HCT116 (cell line): Measurements from ENCODE around the gene KIF26B. TPM values are rescaled to one million over a fixed set of nuclear protein-coding genes. Genes with fewer than 3 reads are reported as not detected.

ENCODE experiments used
- ATAC-seq: fragments of 200-7000 bp; cut with Tn5 transposase; 2 replicates; pipeline ENCODE4 v1.9.1; 2020; ENCODE audit warnings: mild to moderate bottlenecking, moderate library complexity
- BruUV-seq: library from RNA; stranded (reverse); fragments of 400-500 nt; replicated peaks from 2 replicates; lab custom pipeline; 2021; lab: Mats Ljungman, UMichigan
- CTCF ChIA-PET: fragments of 300-600 bp; sonication (Branson Sonifier 250); formaldehyde crosslinking; loops from one replicate; lab custom pipeline; 2021; ENCODE audit warnings: antibody characterized with exemption; lab: Charles Lee
- POLR2A ChIA-PET: fragments of 300-600, 350-600 bp; sonication (Branson Sonifier 250); formaldehyde crosslinking; loops from one replicate; lab custom pipeline; 2021; ENCODE audit warnings: antibody characterized with exemption; lab: Charles Lee
- RAD21 ChIA-PET, 2 experiments: fragments of 300-600 bp; sonication (Branson Sonifier 250); formaldehyde crosslinking; loops; one replicate each; lab custom pipeline; 2023; ENCODE audit warnings: low total read pairs in 2 of 2; ENCODE audit not compliant: uncharacterized antibody in 2 of 2, unreplicated experiment in 2 of 2, low non-redundant PET in 1 of 2; lab: Charles Lee
- DNase-seq: peaks from one replicate; pipeline ENCODE4 v3.0.0-alpha.2; 2010; ENCODE audit warnings: low read depth, low spot score
- H2AFZ ChIP-seq: fragments of 200-600 bp; shearing (Covaris generic), sonication (generic); 2 replicates; pipeline ENCODE4 v1.6.1; 2017; ENCODE audit warnings: low read depth, mixed run types, mixed read lengths, antibody characterized with exemption, low read length; ENCODE audit not compliant: poor library complexity, severe bottlenecking
- H3K27ac ChIP-seq: 2 replicates; pipeline ENCODE4 v1.5.1; 2012; ENCODE audit warnings: low read depth, low read length
- H3K27me3 ChIP-seq: fragments of 200-600 bp; sonication (generic); 2 replicates; pipeline ENCODE4 v1.6.1; 2016; ENCODE audit warnings: mixed run types, low read length, mixed read lengths; ENCODE audit not compliant: insufficient read depth
- H3K36me3 ChIP-seq, 2 experiments: fragments of 200-500 bp in 1 of 2; fragments of 200-600 bp in 1 of 2; sonication (Bioruptor generic) in 1 of 2; sonication (generic) in 1 of 2; 2 replicates each; pipeline versions ENCODE4 v1.5.1 to v1.6.1; 2014 to 2016; ENCODE audit warnings: low read length in 2 of 2, inconsistent platforms in 1 of 2, mixed read lengths in 1 of 2, mixed run types in 1 of 2; ENCODE audit not compliant: insufficient read depth in 2 of 2, control insufficient read depth in 1 of 2
- H3K4me1 ChIP-seq, 2 experiments: fragments of 200-600 bp in 1 of 2; sonication (generic) in 1 of 2; 2 replicates each; pipeline versions ENCODE4 v1.5.1 to v1.6.1; 2012 to 2017; ENCODE audit warnings: low read length in 2 of 2, inconsistent platforms in 1 of 2, mild to moderate bottlenecking in 1 of 2, mixed read lengths in 1 of 2, mixed run types in 1 of 2, moderate library complexity in 1 of 2; ENCODE audit not compliant: insufficient read depth in 2 of 2, control insufficient read depth in 1 of 2
- H3K4me2 ChIP-seq: fragments of 200-600 bp; sonication (generic); 2 replicates; pipeline ENCODE4 v1.6.1; 2017; ENCODE audit warnings: mixed run types, low read length, mixed read lengths
- H3K4me3 ChIP-seq, 2 experiments: fragments of 200-600 bp in 1 of 2; sonication (generic) in 1 of 2; replicated peaks in 1 of 2; 2 replicates each; pipeline ENCODE4 v1.5.1; 2011 to 2016; ENCODE audit warnings: low read length in 2 of 2, control low read depth in 1 of 2, low read depth in 1 of 2, mild to moderate bottlenecking in 1 of 2, mixed read lengths in 1 of 2, mixed run types in 1 of 2
- H3K79me2 ChIP-seq: fragments of 200-600 bp; sonication (generic); 2 replicates; pipeline ENCODE4 v1.6.1; 2017; ENCODE audit warnings: mild to moderate bottlenecking, mixed run types, low read length, moderate library complexity, mixed read lengths; ENCODE audit not compliant: insufficient read depth
- H3K9ac ChIP-seq: fragments of 200-600 bp; sonication (generic); 2 replicates; pipeline ENCODE4 v1.6.1; 2016; ENCODE audit warnings: low read length, mixed read lengths
- H3K9me2 ChIP-seq: fragments of 200-600 bp; sonication (generic), shearing (Covaris generic); 2 replicates; pipeline ENCODE4 v1.6.1; 2017; ENCODE audit warnings: mixed run types, mild to moderate bottlenecking, moderate library complexity; ENCODE audit not compliant: insufficient read depth
- H3K9me3 ChIP-seq, 2 experiments: fragments of 200-500 bp in 1 of 2; fragments of 200-600 bp in 1 of 2; sonication (Bioruptor generic) in 1 of 2; sonication (generic) in 1 of 2; 2 replicates each; pipeline ENCODE4 v1.6.1; 2014 to 2017; ENCODE audit warnings: low read length in 2 of 2, mixed read lengths in 2 of 2, inconsistent platforms in 1 of 2, low read depth in 1 of 2, mild to moderate bottlenecking in 1 of 2, mixed run types in 1 of 2, moderate library complexity in 1 of 2; ENCODE audit not compliant: control insufficient read depth in 1 of 2, insufficient read depth in 1 of 2
- H4K20me1 ChIP-seq: fragments of 200-600 bp; sonication (generic), shearing (Covaris generic); 2 replicates; pipeline ENCODE4 v1.6.1; 2017; ENCODE audit warnings: mixed run types, mild to moderate bottlenecking, moderate library complexity; ENCODE audit not compliant: insufficient read depth
- ATF3 ChIP-seq: IDR thresholded peaks from 2 replicates; pipeline ENCODE4 v1.6.1; 2012
- CBX3 ChIP-seq: IDR thresholded peaks from 2 replicates; pipeline ENCODE4 v1.6.1; 2012; ENCODE audit warnings: low read depth
- EGR1 ChIP-seq: IDR thresholded peaks from 2 replicates; pipeline ENCODE4 v1.6.1; 2012; ENCODE audit warnings: low read depth
- EZH2 ChIP-seq: fragments of 200-600 bp; sonication (generic); IDR thresholded peaks from 2 replicates; pipeline ENCODE4 v1.6.1; 2017; ENCODE audit warnings: antibody characterized with exemption, mixed run types
- EZH2phosphoT487 ChIP-seq: fragments of 200-600 bp; IDR thresholded peaks from 2 replicates; pipeline ENCODE4 v1.6.1; 2018; ENCODE audit warnings: antibody characterized with exemption, borderline replicate concordance
- FOSL1 ChIP-seq: IDR thresholded peaks from 2 replicates; pipeline ENCODE4 v1.6.1; 2012; ENCODE audit warnings: low read depth
- JUND ChIP-seq: IDR thresholded peaks from 2 replicates; pipeline ENCODE4 v1.6.1; 2012
- POLR2AphosphoS5 ChIP-seq: IDR thresholded peaks from 2 replicates; pipeline ENCODE4 v1.6.1; 2011; ENCODE audit warnings: mild to moderate bottlenecking, low read depth, low read length, moderate library complexity
- RAD21 ChIP-seq: IDR thresholded peaks from 2 replicates; pipeline ENCODE4 v1.6.1; 2012; ENCODE audit warnings: low read depth, mild to moderate bottlenecking
- SIN3A ChIP-seq: IDR thresholded peaks from 2 replicates; pipeline ENCODE4 v1.6.1; 2012; ENCODE audit warnings: low read depth
- SP1 ChIP-seq: IDR thresholded peaks from 2 replicates; pipeline ENCODE4 v1.6.1; 2012; ENCODE audit warnings: low read depth
- SRF ChIP-seq: IDR thresholded peaks from 2 replicates; pipeline ENCODE4 v1.6.1; 2012; ENCODE audit warnings: low read depth
- TCF7L2 ChIP-seq: IDR thresholded peaks from 2 replicates; pipeline ENCODE4 v1.7.0; 2011; ENCODE audit warnings: borderline replicate concordance, inconsistent platforms; ENCODE audit not compliant: insufficient read depth, insufficient read length; ENCODE audit errors: extremely low read depth
- ZFX ChIP-seq: fragments of 450-650 bp; IDR thresholded peaks from 2 replicates; pipeline ENCODE4 v1.6.1; 2017
- ZNF274 ChIP-seq: fragments of 200-500 bp; sonication (Bioruptor generic); IDR thresholded peaks from 2 replicates; pipeline ENCODE4 v1.6.1; 2014; ENCODE audit warnings: mild to moderate bottlenecking, low read depth, low read length, inconsistent platforms
- intact Hi-C: fragments of 100-400 bp; cut with micrococcal nuclease; formaldehyde crosslinking; loops from 2 replicates; pipeline ENCODE4 v1.10.0; 2022
- total RNA-seq: library from RNA; stranded (reverse); gene quantifications from one replicate; pipeline ENCODE4 v1.2.1, GENCODE V29; 2021; ENCODE audit not compliant: unreplicated experiment
- TF ChIP-seq, protein P1 (sequence below): IDR thresholded peaks from 2 replicates; pipeline ENCODE4 v1.6.1; 2011; ENCODE audit warnings: mild to moderate bottlenecking, low read length, moderate library complexity; ENCODE audit not compliant: insufficient replicate concordance; ENCODE audit errors: extremely low read depth
- TF ChIP-seq, protein P2 (sequence below): IDR thresholded peaks from 2 replicates; pipeline ENCODE4 v1.6.1; 2012

The KIF26B gene
- total RNA-seq, 1 experiment from 2014 or later, result 0.49 TPM

- H3K9me2 ChIP-seq, result no peaks in the 10 kb centered on the region
- no peaks in the 10 kb centered on the region for H3K79me2 ChIP-seq
- H3K4me1 ChIP-seq, result no peaks in the 10 kb centered on the region
- no peak overlapping the region for H2AFZ ChIP-seq
- intact Hi-C loops, result no loop called here
- no peak overlapping the region for H3K4me2 ChIP-seq
- ChIA-PET POLR2A (no interaction called here), CTCF (no interaction called here), RAD21 (no interaction called here)
- ATAC-seq (no peak), DNase-seq (no peak)
- no peaks in the 10 kb centered on the region for H3K36me3 ChIP-seq
- no TSS peak for BruUV-seq
- H3K9me3 ChIP-seq, result no peaks in the 10 kb centered on the region
- H3K27me3 ChIP-seq, result peaks cover 19% of the 10 kb centered on the region; the same call in 1 of the 2 replicates
- H3K9ac ChIP-seq, result no peak overlapping the region
- H3K4me3 ChIP-seq, result no peak overlapping the region
- no peaks in the 10 kb centered on the region for H4K20me1 ChIP-seq
- TF ChIP-seq SIN3A (no peak), EZH2 (no peak), TCF7L2 (no peak), RAD21 (no peak), SRF (no peak)
- TF ChIP-seq, protein P1, sequence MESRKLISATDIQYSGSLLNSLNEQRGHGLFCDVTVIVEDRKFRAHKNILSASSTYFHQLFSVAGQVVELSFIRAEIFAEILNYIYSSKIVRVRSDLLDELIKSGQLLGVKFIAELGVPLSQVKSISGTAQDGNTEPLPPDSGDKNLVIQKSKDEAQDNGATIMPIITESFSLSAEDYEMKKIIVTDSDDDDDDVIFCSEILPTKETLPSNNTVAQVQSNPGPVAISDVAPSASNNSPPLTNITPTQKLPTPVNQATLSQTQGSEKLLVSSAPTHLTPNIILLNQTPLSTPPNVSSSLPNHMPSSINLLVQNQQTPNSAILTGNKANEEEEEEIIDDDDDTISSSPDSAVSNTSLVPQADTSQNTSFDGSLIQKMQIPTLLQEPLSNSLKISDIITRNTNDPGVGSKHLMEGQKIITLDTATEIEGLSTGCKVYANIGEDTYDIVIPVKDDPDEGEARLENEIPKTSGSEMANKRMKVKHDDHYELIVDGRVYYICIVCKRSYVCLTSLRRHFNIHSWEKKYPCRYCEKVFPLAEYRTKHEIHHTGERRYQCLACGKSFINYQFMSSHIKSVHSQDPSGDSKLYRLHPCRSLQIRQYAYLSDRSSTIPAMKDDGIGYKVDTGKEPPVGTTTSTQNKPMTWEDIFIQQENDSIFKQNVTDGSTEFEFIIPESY, result no peak
- TF ChIP-seq, protein P2, sequence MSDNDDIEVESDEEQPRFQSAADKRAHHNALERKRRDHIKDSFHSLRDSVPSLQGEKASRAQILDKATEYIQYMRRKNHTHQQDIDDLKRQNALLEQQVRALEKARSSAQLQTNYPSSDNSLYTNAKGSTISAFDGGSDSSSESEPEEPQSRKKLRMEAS, result no peak
- H3K27ac ChIP-seq, result no peak overlapping the region
These were observed 111.3 kb downstream of the KIF26B start for GRCh38 chr1:245266105-245266504.

DNA sequence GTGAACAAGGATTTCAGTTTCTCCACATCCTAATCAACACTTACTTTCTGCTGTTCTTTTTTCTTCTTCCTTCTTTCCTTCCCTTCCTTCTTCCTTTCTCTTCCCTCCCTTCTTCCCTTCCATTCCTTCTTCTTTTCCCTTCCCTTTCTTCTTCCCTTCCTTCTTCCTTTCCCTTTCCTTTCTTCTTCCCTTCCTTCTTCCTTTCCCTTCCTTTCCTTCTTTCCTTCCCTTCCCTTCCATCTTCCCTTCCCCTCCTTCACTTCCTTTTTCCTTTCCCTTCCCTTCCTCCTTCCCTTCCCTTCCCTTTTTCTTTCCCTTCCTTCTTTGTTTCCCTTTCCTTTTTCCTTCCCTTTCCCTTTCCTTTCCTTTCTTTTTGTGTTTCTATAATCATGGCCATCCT is 115.3 kb downstream of the KIF26B start:
- no peaks in the 10 kb centered on the region for H3K36me3 ChIP-seq
- no peaks in the 10 kb centered on the region for H4K20me1 ChIP-seq
- no peak overlapping the region for H3K27ac ChIP-seq
- 0 out of 2 replicates have a peak, but pooled peaks cover 9% of the 10 kb centered on the region for H3K27me3 ChIP-seq
- no peaks in the 10 kb centered on the region for H3K9me3 ChIP-seq
- H2AFZ ChIP-seq, result no peak overlapping the region
- H3K9me2 ChIP-seq, result no peaks in the 10 kb centered on the region
- BruUV-seq, result no TSS peak
- H3K4me1 ChIP-seq, result no peaks in the 10 kb centered on the region
- intact Hi-C loops, result loop anchor here (10.0 kb wide), 1 partner anchor 195 kb away; no protein-coding TSS in a partner anchor
- ChIA-PET RAD21 (no interaction called here), CTCF (no interaction called here), POLR2A (no interaction called here)
- H3K4me3 ChIP-seq, result no peak overlapping the region
- H3K79me2 ChIP-seq, result no peaks in the 10 kb centered on the region
- no peak overlapping the region for H3K4me2 ChIP-seq
- no peak overlapping the region for H3K9ac ChIP-seq
- ATAC-seq (no peak), DNase-seq (no peak)
- TF ChIP-seq SP1 (no peak), SRF (no peak), JUND (no peak), CBX3 (no peak), ATF3 (no peak), POLR2AphosphoS5 (no peak), ZFX (no peak), TCF7L2 (no peak), EZH2phosphoT487 (no peak), EZH2 (no peak), FOSL1 (no peak), ZNF274 (no peak), EGR1 (no peak)
- TF ChIP-seq, protein P1, result no peak
- TF ChIP-seq, protein P2, result no peak
